Mammary epithelial cell (primary cell): ENCODE measurements around the gene OR2AT4.

Experiments
- CTCF ChIP-seq, 2 donors: IDR thresholded peaks in 1 of 2; conservative IDR thresholded peaks in 1 of 2; 2 replicates each; pipeline ENCODE4 v1.5.1; 2011 to 2012; ENCODE audit warnings: inconsistent platforms in 2 of 2, low read length in 2 of 2, mild to moderate bottlenecking in 2 of 2, control low read depth in 1 of 2, low read depth in 1 of 2; ENCODE audit not compliant: insufficient read depth in 1 of 2; ENCODE audit errors: extremely low read depth in 1 of 2
- EZH2 ChIP-seq: IDR thresholded peaks from 2 replicates; pipeline ENCODE4 v1.6.1; 2012; ENCODE audit warnings: low read length, inconsistent platforms, borderline replicate concordance

GRCh38 chr11:75076671-75077070, 20.0 kb downstream of the OR2AT4 start:
- TF ChIP-seq CTCF (conservative IDR thresholded peaks at IDR 0.05 in 1 of 2, IDR thresholded peaks at IDR 0.05 in 1 of 2; ENCODE audit: extremely low read depth in 1 of 2, insufficient read depth in 1 of 2, low read depth in 1 of 2, low read length in 2 of 2) (no peak), EZH2 (no peak)
